Right forelimb (tissue), 1 donor: ENCODE results near the gene ENTPD8.
"Not testable (repeated sequence)": the region's sequence is repeated elsewhere in the genome, so short reads cannot be mapped to it uniquely, and the experiment has no call there.

Experiments
- DNase-seq: peaks from one replicate; pipeline ENCODE4 v3.0.0-alpha.2; 2018

Gene ENTPD8

GRCh38 chr9:137429546-137429890 is 11.6 kb downstream of the ENTPD8 start:
- DNase-seq, result no peak

GRCh38 chr9:137428841-137429545 is 12.2 kb downstream of the ENTPD8 start:
- DNase-seq, result no peak

- no peak for DNase-seq
These were observed 12.9 kb downstream of the ENTPD8 start for GRCh38 chr9:137428311-137428630.

GRCh38 chr9:137427454-137428310 is 13.5 kb downstream of the ENTPD8 start:
- no peak for DNase-seq

GRCh38 chr9:137426018-137426681 is 15.0 kb downstream of the ENTPD8 start:
- no peak for DNase-seq

GRCh38 chr9:137423514-137424291 is 17.5 kb downstream of the ENTPD8 start:
- DNase-seq, result no peak

- peak; percentile 93 for DNase-seq
These were observed 18.3 kb downstream of the ENTPD8 start, which contains the start of the genes EXD3 and NOXA1 for GRCh38 chr9:137422604-137423513. Gene EXD3 (minus strand): TSS chr9:137423162. CDS start chr9:137395357, 27,805 bp downstream. Gene NOXA1 (plus strand): TSS chr9:137423393. CDS start chr9:137423530, 137 bp downstream.

- DNase-seq, result no peak
These were observed 19.1 kb downstream of the ENTPD8 start for GRCh38 chr9:137421838-137422603.

GRCh38 chr9:137417161-137418021 is 23.8 kb downstream of the ENTPD8 start:
- DNase-seq, result no peak

- DNase-seq, result no peak
These were observed 24.5 kb downstream of the ENTPD8 start for GRCh38 chr9:137416563-137417151.

- no peak for DNase-seq
These were observed 25.1 kb downstream of the ENTPD8 start for GRCh38 chr9:137416006-137416562.

- DNase-seq, result no peak
These were observed 25.7 kb downstream of the ENTPD8 start for GRCh38 chr9:137415451-137415850.

GRCh38 chr9:137412431-137412830 is 28.7 kb downstream of the ENTPD8 start:
- DNase-seq, result no peak

GRCh38 chr9:137411645-137412380 is 29.3 kb downstream of the ENTPD8 start:
- no peak for DNase-seq

- no peak for DNase-seq
These were observed 29.9 kb downstream of the ENTPD8 start for GRCh38 chr9:137411260-137411644.

- no peak for DNase-seq
These were observed 30.3 kb downstream of the ENTPD8 start for GRCh38 chr9:137410891-137411249.

- not testable (repeated sequence) for DNase-seq
These were observed 30.8 kb downstream of the ENTPD8 start for GRCh38 chr9:137410236-137410890.

GRCh38 chr9:137409515-137409914 is 31.6 kb downstream of the ENTPD8 start:
- DNase-seq, result no peak
